ENCODE measurements around the gene MAPK4.
"Not testable (repeated sequence)": the region's sequence is repeated elsewhere in the genome, so short reads cannot be mapped to it uniquely, and the experiment has no call there.

MAPK4 gene

DNA sequence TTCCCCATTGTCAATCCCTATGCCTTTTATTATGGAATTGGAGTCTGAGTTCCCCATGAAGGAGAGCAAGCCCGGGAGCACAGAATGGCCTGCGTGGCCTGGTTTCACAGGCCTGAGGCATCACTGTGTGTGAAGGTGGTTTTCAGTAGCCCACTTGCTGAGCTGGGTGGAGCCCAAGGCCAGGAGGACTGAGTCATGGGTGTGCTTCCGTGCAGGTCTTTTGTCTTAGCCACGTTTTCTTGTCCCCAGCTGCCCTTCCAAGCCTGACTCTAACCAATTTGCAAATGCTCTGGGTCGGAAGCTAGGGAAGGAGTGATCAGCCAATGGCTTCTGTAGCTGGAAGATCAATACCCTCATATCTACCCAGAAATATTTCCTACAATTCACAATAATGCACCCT, 119.2 kb downstream of the MAPK4 start:
- DNase-seq (ENCODE audit: low read depth in 4 of 4, low spot score in 1 of 4): no peak

GRCh38 chr18:50679656-50680055, 119.8 kb downstream of the MAPK4 start:
- no peak for DNase-seq (ENCODE audit: low read depth in 4 of 4, low spot score in 1 of 4)

DNA sequence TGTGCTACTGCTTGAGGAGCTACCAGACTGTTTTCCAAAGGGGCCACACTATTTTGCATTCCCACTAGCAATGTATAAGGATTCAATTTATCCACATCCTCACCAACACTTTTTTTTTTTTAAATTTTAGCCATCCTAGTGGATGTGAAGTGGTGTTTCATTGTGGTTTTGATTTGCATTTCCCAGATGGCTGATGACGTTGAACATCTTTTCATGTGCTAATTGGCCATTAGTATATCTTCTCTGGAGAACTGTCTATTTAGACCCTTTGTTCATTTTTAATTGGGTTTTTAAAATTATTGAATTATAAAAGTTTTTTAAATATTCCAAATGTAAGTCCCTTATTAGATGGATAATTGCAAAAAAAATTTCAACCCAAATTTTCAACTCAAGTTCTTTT, 121.1 kb downstream of the MAPK4 start:
- DNase-seq (ENCODE audit: low read depth in 4 of 4, low spot score in 1 of 4): no peak

GRCh38 chr18:50682852-50683251, 123.0 kb downstream of the MAPK4 start:
- DNase-seq (ENCODE audit: low read depth in 4 of 4, low spot score in 1 of 4): no peak

DNA sequence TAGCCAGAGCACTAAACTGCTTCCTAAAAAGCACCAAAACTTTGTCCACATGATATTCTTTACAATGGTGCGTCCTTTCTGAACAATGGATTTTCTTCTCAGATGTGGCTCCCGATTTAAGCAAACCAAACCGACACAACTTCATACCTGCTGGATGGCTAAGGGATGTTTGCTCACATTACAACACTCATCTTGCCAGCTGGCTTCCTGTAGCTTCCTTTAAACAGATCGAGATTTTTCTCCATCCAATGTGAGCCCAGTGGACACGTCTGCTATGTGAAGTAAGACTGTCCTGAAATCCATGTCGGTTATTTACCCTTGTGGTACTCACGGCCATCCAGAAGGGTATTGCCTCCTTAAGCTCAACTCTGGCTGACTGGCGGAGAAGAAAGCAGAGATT, 126.5 kb downstream of the MAPK4 start:
- DNase-seq (ENCODE audit: low read depth in 4 of 4, low spot score in 1 of 4): no peak

DNA sequence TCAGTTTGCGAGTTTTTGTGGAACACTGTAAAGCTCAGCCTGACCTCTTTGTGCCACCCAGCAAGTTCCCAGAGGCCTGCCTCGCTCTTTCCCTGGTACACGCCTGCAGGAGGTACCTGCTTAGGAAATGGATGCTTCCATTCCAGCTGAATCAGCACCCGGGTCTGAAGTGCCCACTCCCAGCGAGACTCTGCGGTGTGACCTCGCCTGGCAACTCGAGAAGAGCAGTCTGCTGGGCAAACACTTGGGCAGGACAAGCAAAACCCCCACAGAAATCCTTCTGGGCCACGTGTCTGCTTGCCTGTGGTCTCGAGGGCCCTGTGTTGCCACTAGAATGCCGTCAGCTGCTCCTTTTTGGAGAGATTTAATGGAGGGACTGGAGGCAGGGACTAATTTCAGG, 127.6 kb downstream of the MAPK4 start:
- no peak for DNase-seq (ENCODE audit: low read depth in 4 of 4, low spot score in 1 of 4)

DNA sequence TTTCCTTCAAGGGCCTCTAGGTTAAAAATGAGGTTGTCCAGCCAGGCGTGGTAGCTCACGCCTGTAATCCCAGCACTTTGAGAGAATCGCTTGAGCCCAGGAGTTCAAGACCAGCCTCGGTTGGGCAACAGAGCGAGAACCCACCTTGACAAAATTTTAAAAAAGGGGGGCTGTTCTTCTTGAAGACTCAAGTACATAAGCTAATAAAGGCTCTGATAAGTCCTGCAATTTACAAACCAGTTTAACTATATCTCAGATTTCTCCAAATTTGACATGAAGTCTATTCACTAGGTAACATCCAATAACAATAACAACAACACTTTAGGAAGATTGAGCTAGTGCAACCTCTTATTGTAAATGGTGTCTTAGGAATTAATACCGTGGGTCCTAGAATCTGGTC, 129.7 kb downstream of the MAPK4 start:
- no peak for DNase-seq (ENCODE audit: low read depth in 4 of 4, low spot score in 1 of 4)

GRCh38 chr18:50694147-50694546, 134.3 kb downstream of the MAPK4 start:
- DNase-seq (ENCODE audit: low read depth in 4 of 4, low spot score in 1 of 4): no peak

GRCh38 chr18:50695431-50696176, 135.7 kb downstream of the MAPK4 start:
- DNase-seq (ENCODE audit: low read depth in 4 of 4, low spot score in 1 of 4): no peak

- DNase-seq (ENCODE audit: low read depth in 4 of 4, low spot score in 1 of 4): no peak
These were observed 136.5 kb downstream of the MAPK4 start for GRCh38 chr18:50696436-50696835.

GRCh38 chr18:50696929-50697328, 137.0 kb downstream of the MAPK4 start:
- DNase-seq (ENCODE audit: low read depth in 4 of 4, low spot score in 1 of 4): no peak

DNA sequence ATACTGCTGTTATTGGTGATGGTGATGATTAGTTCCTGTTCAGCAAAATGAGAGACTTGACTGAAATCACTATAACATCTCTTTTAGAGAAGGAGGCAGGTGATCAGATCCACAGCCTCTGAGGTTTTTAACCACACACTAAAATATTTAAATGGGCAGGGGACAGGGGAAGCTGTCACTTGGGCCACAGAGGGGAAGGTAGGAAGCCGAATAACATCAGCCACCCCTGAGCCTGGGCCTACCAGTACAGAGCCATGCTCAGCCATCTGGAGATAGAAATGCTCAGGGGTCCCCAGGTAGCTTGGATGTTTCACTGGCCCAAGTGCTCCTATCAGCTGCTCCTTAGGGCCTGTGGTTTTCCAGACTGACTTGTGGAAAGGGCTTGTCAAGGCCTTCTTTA, 137.6 kb downstream of the MAPK4 start:
- no peak for DNase-seq (ENCODE audit: low read depth in 4 of 4, low spot score in 1 of 4)

DNA sequence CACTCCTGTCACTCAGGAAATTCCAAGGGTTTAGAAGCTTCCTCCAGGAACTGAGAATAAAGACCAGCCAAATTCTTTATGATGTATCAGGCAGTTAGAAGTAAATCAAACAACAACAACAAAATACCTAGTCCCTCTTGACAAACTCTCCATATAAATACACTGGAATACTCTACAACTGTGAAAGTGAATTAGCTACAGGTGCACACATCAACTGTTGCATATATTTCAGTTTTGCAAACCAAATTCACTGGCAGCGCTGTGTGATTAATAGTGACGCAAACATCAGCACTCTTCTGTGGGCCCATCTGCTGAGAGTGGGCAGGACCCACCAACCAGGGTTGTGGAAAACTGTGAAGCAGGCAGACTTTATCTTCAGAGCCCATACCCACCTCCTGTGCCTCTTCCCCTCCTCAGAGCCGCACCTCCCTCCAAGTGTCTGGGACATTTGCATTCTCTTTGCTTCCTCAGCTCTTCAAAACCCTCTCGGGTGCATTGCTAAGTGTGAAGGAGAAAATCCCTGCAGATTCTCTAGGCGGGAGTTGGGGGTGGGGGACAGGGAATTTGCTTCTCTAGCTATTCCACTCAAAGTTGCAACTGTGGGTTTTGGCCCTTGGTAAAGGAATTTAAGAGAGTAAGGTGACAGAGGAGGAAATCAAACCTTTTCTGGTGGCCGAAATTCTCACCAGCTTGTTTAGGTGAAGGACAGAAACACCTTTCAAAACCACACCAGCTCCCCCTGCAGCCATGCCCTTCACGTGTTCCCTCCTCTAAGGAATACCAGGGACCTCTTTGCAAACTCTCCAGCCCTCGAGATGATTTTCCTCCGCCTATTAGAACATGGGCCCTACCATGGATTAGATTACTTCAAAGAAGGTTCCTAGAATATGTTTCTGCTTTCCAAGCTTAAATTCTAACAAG, 140.6 kb downstream of the MAPK4 start:
- DNase-seq (ENCODE audit: low read depth in 4 of 4, low spot score in 1 of 4): no peak

DNA sequence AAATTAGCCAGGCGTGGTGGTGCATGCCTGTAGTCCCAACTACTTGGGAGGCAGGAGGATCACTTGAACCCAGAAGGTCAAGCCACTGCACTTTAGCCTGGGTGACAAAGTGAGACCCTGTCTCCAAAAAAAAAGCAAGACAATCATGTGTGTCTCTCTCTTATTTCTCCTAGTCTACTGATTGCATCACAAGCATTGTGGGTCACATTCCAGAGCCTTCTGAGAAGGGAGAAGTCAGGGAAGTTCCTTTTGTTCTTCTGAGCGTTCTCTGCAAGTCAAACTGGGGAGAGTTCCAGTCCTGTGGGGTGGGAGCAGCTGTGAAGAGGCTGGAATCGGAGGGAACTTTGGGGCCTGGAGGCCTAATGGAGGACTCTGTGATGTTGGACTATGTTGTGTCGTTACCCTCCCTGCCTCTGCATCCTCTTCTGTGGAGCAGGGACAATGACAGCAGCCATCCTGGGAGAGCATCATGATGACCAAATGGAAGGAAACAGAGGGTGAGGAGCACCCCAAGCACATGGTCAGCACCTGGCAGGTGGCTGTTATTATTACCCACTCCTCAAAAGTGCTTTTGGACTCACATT, 144.6 kb downstream of the MAPK4 start:
- DNase-seq (ENCODE audit: low read depth in 4 of 4, low spot score in 1 of 4): no peak

- no peak for DNase-seq (ENCODE audit: low read depth in 4 of 4, low spot score in 1 of 4)
These were observed 146.3 kb downstream of the MAPK4 start for GRCh38 chr18:50706199-50706598.

DNA sequence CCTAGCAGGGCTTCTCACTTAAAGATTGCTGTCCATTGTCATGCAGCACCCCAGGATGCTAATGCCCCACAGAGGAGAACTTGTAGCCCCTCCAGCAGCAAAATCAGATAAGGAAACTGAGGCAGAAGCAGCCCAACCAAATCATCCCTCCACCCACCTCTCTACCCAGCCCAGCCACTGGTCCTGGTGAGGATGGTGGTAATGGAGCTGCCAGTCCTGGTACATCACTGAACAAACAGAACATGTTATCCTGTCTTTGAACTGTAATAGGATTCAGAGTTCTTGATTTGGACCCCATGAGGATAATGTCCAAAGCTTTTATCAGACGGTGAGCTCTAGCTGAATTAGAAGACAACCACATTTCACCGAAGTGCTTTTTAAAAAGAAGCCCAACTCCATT, 146.8 kb downstream of the MAPK4 start:
- no peak for DNase-seq (ENCODE audit: low read depth in 4 of 4, low spot score in 1 of 4)

- not testable (repeated sequence) for DNase-seq (ENCODE audit: low read depth in 4 of 4, low spot score in 1 of 4)
These were observed 147.4 kb downstream of the MAPK4 start for GRCh38 chr18:50707297-50707696.

- DNase-seq (ENCODE audit: low read depth in 4 of 4, low spot score in 1 of 4): no peak
These were observed 148.1 kb downstream of the MAPK4 start for GRCh38 chr18:50707855-50708469.

- no peak for DNase-seq (ENCODE audit: low read depth in 4 of 4, low spot score in 1 of 4)
These were observed 149.3 kb downstream of the MAPK4 start for GRCh38 chr18:50709193-50709592.

- DNase-seq (ENCODE audit: low read depth in 4 of 4, low spot score in 1 of 4): no peak
These were observed 151.5 kb downstream of the MAPK4 start for GRCh38 chr18:50711386-50711785.

DNA sequence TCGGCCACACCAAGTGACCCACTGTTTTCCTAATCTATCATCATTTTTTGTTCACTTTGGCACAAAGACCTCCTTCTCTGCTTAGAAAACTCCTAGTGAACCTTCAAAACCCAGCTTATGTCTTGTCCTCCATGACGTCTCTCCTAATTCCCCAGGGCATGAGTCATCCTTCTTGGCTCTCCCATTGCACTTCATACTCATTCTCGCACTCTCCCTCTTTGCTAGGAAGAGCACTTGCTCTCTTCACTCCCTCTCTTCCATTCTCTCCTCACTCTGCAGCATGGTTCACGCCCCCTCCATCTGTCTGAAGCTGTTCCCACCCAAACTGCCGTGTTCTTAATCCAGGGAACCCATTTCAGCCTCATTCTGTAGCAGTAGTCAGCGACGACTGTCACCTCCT, 156.0 kb downstream of the MAPK4 start:
- DNase-seq (ENCODE audit: low read depth in 4 of 4, low spot score in 1 of 4): no peak

DNA sequence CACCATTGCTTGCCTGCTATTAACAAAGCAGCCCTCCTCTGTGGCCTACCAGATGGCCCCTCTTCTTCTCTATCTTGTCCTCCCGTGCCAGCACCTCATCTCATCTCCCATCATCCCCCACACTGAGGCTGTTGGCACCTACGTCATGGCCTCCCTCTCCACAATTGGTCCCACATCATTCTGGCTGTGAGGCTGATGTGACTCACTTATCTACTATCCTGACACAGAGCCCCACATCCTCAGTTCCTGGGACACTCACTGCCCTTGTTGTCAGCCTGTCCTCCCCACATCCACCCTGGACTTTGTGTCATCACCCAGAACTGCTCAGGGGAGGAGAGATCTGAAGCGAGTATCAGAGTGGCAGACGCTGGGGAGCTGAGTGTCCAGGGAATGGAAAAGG, 157.0 kb downstream of the MAPK4 start:
- no peak for DNase-seq (ENCODE audit: low read depth in 4 of 4, low spot score in 1 of 4)

Measured in stimulated activated CD4-positive, alpha-beta T cell treated with anti-CD3 and anti-CD28 coated beads, Interleukin-1b, Interleukin-23, amount 100 ng/mL, for 24 hours (primary cell).